GM12874 (cell line): ENCODE measurements around the gene PACS2.

Experiments
- TF ChIP-seq, protein P1 (sequence below): IDR thresholded peaks from 2 replicates; pipeline ENCODE4 v1.5.1; 2011; ENCODE audit warnings: low read depth, mild to moderate bottlenecking, control low read depth, low read length, moderate library complexity; ENCODE audit not compliant: insufficient read depth

PACS2 gene

DNA sequence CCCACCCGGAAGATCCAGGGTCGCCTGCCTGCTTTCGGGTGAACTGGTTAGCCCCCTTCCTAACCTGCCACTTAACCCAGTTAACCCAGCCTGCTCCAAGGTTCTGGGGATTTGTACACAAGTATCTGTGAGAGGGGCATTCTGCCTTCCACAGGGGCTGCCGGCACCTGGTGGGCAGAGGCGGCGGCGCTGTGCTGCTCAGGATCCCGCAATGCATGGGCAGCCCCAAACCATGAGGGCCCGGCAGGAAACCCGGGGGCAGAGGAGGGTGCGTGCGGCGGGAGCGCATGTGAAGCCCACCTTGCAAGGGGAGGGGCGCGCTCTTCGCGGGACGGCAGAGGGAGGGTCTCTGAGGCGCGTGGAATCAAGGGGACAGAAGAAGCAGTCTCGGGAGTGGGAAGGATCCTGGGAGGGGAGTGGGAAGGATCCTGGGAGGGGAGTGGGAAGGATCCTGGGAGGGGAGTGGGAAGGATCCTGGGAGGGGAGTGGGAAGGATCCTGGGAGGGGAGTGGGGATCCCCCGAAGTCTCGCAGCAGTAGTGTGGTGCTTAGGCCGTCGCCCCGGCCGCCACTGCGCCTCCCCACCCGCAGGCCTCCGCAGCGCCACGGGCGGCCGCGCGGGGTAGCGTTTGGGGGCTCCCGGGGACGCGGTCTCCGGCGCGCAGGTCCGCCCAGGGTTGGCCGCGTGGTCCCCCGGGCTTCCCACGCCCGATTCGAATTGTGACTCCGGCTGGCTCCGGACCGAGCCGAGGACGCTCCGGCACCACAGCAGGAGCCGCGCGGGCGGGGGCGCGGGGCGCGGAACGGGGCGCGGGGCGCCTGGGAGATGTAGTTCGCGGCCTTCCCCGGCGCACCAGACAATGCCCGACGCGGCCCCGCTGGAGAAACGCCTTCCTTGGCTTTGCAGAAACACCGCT, 100.2 kb downstream of the PACS2 start:
- TF ChIP-seq, protein P1, sequence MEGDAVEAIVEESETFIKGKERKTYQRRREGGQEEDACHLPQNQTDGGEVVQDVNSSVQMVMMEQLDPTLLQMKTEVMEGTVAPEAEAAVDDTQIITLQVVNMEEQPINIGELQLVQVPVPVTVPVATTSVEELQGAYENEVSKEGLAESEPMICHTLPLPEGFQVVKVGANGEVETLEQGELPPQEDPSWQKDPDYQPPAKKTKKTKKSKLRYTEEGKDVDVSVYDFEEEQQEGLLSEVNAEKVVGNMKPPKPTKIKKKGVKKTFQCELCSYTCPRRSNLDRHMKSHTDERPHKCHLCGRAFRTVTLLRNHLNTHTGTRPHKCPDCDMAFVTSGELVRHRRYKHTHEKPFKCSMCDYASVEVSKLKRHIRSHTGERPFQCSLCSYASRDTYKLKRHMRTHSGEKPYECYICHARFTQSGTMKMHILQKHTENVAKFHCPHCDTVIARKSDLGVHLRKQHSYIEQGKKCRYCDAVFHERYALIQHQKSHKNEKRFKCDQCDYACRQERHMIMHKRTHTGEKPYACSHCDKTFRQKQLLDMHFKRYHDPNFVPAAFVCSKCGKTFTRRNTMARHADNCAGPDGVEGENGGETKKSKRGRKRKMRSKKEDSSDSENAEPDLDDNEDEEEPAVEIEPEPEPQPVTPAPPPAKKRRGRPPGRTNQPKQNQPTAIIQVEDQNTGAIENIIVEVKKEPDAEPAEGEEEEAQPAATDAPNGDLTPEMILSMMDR, result peak; percentile 86

DNA sequence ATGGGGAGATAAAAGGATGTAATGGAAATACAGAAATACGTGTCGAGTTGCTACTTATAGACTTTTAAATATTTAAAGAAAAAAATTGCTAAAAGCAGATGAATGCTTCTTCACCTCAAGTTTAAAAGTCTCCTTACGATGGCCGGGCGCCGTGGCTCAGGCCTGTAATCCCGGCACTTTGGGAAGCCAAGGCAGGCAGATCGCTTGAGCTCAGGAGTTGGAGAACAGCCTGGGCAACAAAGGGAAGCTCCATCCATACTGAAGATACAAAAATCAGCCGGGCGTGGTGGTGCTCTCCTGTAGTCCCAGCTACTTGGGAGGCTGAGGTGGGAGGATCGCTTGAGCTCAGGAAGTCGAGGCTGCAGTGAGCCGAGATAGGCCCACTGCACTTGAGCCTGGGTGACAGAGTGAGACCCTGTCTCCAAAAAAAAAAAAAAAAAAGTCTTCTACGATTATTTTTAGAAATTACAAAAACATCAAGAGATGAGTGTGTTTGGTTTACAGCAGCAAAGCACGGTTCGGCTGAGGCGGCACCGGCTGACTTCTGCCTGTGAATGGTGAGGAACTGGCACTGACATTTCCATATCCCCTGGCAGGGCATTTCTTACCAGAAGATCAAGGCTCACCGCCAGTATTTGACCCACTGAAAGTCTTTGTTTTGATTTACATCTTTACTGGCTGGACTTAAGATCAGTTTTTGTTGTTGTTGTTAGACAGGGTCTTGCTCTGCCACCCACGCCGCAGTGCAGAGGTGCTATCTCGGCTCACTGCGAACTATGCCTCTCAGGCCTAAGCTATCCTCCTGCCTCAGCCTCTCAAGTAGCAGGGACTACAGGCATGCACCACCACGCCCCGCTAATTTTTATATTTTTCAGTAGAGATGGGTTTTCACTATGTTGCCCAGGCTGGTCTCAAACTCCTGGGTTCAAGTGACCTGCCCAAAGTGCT, 101.2 kb downstream of the PACS2 start:
- TF ChIP-seq, protein P1, result no peak

DNA sequence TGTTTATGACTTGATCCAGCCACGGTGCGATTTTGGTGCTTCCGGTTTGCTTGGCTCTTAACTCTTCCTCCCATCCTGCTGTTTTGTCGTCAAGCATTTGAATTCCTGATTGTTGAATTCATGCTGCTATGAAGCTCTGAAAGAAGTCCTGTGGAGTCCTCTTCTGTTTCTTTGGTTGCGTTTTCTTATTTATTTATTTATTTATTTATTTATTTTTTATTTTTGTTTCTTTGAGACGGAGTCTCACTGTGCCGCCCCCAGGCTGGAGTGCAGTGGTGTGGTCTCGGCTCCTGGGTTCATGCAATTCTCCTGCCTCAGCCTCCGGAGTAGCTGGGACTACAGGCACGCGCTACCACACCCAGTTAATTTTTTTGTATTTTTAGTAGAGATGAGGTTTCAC, 102.1 kb downstream of the PACS2 start:
- TF ChIP-seq, protein P1, result no peak

DNA sequence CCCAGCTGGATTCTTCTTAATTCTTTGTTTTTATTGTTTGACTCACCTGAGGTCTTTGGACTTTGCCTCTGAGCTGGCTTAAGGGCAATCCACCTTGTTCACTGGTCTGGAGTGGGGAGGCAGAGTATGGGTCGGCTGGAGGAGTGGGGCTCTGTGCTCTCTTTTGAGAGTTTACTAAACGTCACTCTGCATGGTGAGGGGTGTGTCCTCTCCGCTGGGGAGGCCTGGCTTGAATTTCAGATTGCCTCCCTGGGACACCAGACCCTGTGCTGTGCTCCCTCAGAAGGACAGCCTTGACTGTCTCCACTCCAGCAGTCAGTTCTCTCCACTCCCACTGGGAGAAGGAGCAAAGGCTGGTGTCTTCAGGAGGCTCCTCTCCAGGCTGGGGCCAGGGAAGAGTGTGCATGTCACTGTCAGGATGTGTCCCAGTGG, 103.2 kb downstream of the PACS2 start:
- TF ChIP-seq, protein P1, result no peak

DNA sequence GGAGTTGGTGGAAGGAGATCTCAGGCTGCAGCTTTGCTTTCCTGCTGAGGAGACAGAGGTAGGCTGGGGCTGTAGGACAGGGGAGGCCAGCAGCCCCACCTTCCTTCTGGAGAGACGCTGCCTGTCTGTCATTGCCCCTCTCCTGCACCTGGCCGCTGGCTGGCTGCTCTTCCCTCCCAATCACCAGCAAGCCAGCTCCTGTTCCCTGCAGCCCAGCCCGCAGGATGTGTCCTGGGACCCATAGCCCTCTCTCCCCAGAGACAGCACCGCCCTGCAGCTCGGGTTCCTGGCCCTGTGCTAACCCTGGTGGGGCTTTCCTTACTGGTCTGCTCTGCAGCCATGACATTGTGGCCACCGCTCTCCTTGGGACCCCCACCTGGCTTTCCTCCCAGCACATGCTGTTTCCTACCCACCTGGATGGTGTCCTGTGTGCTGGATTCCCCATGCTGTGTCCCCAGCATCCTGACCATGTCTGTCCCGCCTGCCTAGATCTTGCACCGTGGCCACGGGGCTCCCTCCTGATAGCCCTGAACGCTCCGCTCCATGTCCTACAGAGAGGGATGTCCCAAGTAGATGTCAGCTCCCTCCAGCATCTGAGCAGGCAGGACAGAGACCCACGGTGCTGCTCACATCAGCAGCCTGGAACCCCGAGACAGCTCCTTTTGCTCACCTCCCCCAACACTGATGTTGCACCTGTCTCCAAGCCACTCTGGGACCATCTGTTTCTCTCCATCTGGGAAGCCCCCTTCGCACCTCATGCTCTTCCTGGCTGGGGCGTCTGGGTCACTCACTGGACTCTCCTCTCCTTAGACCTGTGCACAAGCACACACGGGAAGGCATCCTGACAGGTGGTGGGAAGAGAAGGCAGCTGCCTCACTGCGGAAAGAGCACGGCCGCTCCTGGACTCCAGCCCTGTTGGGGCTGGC, 104.0 kb downstream of the PACS2 start:
- TF ChIP-seq, protein P1, result no peak

DNA sequence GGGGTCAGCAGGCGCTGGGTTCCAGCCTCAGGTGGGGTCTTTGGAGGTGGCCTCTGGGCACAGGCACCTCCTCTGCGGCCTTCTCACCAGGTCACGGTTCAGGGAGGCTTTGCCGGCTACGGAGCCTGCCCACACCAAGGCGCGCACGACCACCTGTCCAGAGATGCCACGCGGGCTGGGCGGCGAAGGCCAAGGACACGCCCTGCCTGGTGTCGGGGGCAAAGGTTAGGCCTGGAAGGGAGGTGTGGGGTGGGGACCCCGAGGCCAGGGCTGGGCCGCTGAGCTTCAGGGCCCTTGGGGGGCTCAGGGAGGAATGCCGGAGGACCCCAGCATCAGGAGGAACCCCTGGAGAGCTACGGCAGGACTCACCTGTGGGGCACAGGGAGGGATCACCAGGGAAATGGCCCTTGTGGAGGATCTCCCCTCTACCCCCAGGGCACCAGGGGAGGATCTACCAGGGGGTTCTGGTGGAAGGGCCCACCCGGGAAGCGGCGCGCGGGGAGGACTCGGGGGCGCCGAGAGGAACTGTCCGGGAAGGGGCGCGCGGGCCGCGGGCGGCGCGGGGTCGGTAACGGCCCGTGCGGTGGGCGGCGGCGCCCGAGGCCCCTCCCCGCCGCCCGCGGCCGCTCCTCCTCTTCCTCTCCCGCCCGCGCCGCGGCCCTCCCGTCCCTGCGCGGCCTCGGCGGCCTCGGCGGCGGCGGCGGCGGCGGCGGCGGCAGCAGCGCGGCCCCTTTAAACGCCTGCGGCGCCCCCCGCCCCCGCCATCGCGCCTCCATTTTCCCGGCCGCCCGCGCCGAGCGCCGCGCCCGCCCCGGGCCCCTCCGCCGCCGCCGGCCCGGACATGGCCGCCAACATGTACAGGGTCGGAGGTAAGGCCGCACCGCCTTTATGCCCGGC, 104.9 kb downstream of the PACS2 start, which contains the start of gene MTA1:
MTA1 (plus strand) TSS at position 633 of the 897 bp plus-strand sequence; CDS start at position 842, 209 bp downstream.
- TF ChIP-seq, protein P1, result no peak
